Activated effector memory CD4-positive, alpha-beta T cell treated with anti-CD3 and anti-CD28 coated beads, Interleukin-2, amount 50 U/mL, for 16 hours (primary cell): ENCODE measurements around the gene GZMA.
A peak's percentile ranks its signal among the peaks of the same experiment; 100 is the strongest.
"Not testable (repeated sequence)": the region's sequence is repeated elsewhere in the genome, so short reads cannot be mapped to it uniquely, and the experiment has no call there.

Experiments used
- DNase-seq: peaks from one replicate; pipeline ENCODE4 v3.0.0-alpha.2; 2020

The GZMA gene

DNA sequence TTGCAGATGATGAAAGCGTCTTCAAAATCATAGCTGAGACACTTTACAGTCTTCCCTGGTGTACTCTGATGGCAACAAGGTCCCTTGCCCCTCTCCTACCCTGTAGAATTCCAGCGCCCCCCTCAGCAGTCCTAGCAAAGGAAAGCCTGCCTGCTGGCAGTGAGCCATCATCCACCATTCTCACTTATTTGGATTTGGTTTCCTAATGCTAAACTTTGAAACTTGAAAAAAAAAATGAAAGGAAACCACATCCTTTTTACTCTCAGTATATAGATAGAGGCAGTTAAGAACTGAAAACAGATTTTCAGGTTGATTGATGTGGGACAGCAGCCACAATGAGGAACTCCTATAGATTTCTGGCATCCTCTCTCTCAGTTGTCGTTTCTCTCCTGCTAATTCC is at the start of gene GZMA:
Gene GZMA (plus strand): TSS at position 299 of the 400 bp plus-strand sequence. CDS start 37 bp downstream, at position 336.
- peak; percentile 71 for DNase-seq

DNA sequence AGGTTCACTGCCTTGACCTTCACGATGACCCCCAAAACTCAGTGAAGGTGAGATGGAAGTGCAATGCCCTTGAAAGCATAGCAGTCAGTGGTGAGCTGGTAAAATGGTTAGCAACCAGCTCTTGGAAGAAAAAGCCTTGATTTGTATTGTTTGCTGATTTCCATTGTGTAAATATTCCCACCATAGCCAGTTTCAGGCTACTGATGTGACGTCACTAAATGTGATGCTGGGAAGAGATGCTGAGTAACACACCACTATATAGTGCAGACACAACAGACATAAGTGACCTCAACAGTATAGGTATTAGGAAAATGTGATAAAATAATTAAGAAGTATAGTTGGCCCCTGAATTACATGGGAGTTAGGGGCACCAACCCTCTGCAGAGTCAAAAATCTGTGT is 47.3 kb upstream of the GZMA start:
- no peak for DNase-seq

DNA sequence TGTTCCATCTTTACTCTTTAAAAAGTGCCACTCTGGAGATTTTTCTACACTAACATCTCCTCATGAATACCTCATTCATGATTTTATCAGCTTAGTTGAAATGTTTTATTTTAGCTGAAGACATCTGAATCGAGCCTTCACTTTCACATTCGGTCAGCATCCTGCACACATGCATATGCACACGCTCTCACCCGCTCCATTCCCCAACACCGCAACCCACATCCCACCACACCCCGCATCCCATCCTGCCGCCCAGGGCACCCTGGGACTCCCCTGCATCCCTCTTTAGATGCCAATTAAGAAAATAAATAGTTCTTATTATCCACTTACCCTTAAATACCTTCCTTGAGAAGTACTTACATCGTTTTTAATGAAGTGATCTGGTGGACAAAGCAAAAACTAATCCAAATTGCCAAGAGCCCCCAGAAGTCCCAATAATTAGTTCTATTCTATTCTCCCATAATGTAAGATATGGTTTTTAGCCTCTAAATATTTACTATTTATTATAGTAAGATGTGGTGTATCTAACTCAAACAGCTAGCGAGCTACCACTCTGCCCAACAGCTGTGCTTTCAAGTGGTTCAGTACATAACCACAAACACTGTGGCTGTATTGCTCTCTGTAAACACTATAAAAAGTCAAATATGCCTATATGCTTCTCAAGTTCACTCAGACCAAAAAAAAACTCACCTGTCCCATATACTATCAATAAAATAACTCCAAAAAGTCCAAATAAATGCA is 40.2 kb upstream of the GZMA start:
- DNase-seq = peak; percentile 77

DNA sequence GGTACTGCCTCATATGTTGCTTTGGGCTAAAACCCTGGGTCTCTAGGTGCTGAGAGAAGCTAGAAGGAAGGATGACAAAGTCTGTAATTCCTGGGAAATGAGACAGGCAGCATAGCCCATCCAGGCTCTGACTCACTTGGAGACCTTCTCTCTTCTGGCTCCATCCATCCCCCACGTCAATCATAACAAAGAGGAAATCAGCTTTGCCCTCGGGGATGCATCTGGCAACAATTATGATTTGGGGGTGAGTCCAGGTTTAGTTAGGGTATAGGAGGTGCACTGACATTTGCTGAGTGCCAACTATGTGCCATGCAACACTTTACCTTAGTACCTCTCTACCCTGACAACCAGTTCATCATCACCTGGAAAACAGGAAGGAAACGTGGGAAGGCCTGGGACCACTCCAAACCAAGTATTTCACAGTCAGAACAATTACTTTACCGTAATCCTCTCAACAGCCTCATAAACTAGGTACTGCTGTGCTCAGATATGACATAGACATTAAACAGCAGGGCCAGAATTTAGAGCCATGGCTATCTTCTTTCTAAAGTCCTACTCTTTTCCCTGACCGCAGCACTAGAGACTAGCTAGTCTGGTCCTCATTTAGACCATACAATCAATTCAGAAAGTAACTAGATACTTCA is 39.1 kb upstream of the GZMA start:
- no peak for DNase-seq

DNA sequence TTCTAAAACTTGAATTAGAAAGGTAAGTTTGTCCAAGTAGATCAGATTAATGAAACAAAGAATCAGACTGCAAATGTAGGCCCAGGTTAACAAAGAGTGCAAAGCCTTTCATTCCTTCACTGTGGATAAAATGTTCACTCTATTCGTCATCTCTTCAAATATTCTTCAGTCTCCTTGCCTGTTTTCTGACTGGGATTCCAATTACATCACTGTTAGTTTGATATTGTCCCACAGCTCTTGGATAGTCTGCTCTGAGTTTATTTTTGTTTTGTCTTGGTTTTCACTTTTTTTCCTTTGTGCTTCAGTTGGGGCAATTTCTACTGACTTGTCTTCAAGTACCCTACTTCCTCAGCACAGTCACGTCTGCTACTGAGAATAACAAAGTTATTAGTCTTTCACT is 38.5 kb upstream of the GZMA start:
- no peak for DNase-seq

DNA sequence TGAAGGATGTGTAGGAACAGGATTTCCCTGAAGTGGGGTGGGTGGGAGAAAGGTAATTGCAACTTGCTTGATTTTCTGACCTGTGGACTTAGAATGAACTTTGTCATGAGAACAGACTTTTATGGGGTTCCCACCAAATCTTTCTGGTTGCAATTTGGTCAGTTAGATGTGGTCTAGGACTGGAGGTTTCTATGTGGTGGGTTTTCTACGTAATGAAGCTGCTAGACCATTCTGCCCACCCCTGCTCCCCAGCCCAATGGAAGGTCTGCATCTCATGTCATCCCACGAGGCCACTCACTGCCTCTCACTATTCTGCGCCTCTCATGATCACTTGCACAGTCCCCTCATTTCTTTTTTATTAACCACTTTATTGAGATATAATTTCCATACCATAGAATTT is 37.9 kb upstream of the GZMA start:
- DNase-seq = no peak

DNA sequence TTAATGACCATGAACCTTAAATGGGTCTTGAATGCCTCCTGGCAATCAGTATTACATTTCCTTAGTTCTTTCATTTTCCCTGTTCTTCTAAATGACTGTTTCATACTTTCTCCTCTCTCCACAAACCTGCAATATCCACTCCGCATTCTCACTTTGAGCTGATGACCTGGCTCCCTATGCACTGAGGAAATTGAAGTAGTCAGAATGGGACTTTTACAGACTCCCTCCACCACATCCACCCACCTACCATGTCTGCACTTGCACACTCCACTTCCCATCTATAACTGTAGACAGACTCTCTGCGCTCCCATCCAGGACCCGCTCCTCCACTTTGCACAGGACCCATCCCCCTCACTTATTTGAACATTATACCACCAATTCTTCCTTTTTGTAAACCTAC is 36.2 kb upstream of the GZMA start:
- DNase-seq = no peak

DNA sequence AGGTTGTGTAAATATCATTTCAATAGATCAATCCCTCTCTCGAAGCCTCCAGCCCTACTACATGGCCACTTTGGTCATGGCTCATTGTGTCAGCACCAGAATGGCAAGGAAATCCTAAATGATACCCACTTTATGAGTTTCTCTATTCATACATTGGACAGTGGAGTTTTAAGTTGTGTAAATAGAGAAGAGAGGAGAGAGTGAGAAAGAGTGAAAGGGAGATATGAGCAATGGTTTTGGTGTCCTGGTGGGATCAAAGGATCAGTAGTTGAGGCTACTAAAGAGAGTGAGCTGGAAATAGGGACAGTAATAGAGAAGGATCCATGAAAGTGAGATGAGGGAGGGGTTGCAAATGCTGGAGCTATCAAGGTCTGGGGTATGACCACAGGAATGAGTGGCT is 31.5 kb upstream of the GZMA start:
- DNase-seq = no peak

DNA sequence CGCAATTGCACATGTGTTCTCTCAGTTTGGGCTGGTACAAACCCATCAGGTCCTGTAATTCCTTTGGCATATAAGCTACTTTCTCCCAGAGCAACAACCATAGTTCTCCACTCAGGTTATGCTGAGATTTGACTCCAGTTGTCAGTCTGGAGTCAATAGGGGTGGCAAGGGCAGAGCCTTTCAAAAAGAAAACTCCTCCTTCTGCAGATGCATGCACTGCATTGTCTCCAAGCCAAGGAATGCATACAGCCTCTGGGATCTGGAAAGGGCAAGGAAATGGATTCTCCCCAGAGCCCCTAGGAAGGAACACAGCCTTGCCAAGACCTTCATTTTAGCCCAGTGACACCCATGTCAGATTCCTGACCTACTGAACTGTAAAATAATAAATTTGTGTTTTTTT is 31.0 kb upstream of the GZMA start:
- DNase-seq = no peak

DNA sequence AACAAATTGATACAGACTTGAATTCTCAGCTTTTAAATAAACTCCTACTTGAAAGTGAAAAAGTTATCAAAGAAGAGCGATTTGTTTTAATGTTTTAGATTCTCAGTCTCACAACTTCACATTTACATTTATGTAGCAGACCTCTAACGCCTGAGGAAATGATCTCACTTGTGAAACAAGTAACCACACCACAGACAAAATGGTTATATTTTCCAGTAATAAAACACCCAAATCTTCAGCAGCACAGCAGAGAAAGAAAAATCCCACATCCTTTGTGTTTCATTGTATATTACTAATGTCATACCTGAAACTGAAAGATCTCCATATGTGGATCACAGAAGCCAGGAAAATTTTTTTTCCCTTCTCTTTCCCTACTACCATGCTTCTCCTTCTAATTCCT is 29.8 kb upstream of the GZMA start:
- no peak for DNase-seq

DNA sequence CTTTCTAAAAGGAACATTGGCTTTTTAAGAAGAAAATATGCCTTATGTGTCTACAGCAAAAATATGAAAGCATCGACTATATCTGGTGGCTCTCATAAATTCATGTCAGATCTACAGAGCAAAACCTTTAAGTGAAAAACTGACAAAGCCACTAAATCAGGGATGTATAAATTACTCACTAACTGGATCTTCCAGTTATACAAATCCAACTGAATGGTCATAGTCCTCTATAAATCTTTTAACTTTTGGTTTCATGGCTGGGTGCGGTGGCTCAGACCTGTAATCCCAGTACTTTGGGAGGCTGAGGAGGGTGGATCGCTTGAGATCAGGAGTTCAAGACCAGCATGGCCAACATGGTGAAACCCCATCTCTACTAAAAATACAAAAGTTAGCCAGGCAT is 29.2 kb upstream of the GZMA start:
- DNase-seq = no peak

DNA sequence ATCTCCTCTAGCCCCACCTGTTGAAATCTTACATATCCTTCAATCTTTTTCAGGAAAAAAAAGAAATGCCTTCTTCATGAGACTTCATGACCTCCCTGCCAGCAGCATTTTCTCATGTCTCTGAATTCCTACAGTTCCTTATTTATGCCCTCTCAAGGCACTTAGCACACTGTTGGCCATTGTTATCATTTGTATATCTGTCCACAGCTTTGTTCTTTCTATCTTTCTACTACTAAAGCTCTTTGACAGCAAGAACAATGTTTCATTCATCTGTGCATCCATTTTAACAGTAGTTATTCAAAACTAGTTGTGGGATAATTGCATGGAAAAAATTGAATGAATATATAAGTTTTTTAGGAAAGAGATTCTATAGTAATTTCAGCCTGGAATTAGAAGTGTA is 20.9 kb upstream of the GZMA start:
- DNase-seq = no peak

DNA sequence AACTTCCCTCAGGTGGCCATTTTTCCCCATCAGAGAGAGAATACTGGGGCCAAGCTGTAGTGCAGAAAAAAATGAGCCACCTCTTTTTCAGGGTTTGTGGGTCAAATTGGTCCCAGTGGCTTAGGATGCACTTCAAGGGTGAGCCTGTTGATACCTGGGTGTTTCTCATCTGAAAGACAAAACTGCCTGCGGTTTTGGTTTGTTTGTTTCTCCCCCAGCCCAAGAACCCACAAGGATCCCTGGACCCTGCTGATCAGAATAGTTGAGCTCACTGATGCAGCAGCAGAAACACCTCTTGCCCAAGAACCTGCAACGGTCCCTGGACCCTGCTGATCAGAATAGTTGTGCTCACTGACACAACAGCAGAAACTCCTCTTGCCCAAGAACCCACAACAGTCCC is 13.1 kb upstream of the GZMA start:
- not testable (repeated sequence) for DNase-seq

DNA sequence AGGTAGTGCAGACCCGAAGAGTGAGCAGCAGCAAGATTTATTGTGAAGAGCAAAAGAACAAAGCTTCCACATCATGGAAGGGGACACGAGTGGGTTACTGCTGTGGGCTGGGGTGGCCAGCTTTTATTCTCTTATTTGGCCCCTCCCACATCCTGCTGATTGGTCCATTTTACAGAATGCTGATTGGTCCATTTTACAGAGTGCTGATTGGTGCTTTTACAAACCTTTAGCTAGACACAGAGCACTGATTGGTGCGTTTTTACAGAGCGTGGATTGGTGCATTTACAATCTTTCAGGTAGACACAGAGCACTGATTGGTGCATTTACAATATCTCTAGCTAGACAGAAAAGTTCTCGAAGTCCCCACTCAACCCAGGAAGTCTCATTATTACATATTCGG is 11.4 kb upstream of the GZMA start:
- DNase-seq = not testable (repeated sequence)

DNA sequence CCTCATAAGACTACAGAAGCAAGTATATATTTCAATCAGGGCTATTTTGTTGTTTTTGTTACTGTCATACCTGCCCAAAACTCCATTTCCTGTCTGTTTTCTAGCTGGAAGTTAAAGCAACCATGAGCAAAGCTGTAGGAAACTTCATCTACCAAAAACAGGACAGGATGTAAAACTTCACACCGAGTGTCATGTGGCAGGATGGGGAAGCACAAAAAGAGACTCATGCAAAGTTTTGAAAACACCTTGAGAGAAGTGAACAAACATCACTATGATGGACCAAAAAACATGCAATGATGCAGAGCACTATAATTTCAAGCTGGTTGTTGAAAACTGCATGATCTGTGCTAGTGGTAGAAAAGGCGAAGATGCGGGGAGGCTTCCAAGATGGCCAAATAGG is 6.3 kb upstream of the GZMA start:
- DNase-seq = no peak

DNA sequence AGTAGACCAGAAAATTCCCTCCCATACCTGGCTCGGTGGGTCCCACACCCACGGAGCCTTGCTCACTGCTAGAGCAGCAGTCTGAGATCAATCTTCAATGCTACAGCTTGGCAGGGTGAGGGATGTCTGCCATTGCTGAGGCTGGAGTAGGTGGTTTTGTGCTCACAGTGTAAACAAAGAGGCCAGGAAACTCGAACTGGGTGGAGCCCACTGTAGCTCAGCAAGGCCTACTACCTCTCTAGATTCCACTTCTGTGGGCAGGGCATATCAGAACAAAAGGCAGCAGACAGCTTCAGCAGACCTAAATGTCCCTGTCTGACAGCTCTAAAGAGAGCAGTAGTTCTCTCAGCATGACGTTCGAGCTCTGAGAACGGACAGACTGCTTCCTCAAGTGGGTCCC is 5.6 kb upstream of the GZMA start:
- peak; percentile 66 for DNase-seq

DNA sequence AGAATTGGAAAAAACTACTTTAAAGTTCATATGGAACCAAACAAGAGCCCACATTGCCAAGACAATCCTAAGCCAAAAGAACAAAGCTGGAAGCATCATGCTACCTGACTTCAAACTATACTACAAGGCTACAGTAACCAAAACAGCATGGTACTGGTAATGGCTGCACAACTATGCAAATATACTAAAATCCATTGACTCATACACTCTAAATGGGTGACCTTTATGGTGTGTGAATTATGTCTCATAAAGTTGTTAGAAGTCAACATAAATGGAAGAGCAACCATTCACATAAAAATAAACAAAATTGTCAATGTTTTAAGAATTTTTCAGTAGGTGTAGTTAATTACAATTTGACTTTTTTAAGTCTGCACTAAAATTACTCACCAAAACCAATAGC is 1.3 kb upstream of the GZMA start:
- DNase-seq = not testable (repeated sequence)

DNA sequence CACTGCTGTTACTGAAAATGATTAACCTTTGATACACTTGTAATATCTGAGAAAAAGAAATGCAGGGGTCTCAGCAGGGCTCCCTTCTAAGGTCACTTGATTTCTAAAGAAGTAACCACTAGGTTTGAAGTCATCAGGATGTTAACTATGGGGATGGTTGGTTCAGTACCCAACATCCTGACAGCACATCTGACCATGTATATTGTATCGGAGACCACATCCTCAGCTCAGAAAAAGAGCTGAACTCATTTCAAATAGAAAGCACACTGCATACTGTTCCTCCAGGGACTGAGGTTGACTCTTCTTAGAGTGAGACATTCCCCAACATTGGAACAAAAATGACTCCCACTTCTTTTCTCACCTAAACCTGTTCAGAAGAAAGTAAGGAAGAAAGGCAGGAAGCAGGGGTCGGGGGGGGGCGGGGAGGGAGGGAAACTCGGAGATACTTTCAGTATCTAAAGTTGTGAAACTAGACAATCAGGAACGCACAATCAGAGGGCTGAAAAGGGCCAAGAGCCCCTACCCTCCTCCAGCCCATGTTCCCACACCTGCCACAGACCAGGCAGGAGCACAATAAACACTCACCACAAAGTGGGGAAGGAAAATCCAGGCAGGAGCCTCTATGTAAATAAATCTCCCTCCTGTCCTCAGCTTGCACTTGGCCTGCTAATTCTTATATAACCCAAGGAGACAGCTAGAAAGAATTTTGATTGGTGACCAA is 730 bp upstream of the GZMA start:
- DNase-seq = no peak

DNA sequence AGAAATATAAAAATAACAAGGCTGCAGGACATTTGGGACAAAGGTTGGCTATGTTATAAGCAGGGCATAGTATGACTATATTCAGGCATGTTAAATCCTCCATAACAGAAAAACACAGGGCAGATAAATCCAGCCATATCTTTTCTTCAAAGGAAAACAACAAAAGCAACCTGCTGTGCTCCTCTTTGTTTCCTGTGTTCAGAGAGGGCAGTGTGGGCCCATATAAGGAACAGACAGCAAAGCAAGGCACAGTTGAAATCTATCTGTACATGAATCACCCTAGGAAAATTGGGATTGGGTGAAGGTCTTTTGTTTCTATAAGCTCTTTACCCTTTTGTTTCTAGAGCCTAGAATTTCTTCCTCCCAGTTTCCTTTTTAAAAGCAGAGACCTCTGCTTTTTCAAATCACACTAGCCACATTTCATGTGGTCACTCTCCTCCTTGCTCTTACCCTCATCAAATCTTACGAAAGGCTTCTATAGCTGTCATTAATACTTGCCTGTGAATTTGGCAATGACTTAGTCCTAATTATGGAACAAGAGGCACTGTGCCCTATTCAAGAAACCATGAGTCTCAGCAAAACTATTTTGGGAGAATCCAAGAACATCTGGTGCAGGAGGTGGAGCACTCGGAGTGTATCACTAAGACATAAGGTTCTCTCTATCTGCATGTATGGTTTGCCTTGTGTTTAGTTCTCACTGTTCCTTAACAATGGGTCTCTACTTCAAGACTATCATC is 1.8 kb downstream of the GZMA start:
- no peak for DNase-seq

DNA sequence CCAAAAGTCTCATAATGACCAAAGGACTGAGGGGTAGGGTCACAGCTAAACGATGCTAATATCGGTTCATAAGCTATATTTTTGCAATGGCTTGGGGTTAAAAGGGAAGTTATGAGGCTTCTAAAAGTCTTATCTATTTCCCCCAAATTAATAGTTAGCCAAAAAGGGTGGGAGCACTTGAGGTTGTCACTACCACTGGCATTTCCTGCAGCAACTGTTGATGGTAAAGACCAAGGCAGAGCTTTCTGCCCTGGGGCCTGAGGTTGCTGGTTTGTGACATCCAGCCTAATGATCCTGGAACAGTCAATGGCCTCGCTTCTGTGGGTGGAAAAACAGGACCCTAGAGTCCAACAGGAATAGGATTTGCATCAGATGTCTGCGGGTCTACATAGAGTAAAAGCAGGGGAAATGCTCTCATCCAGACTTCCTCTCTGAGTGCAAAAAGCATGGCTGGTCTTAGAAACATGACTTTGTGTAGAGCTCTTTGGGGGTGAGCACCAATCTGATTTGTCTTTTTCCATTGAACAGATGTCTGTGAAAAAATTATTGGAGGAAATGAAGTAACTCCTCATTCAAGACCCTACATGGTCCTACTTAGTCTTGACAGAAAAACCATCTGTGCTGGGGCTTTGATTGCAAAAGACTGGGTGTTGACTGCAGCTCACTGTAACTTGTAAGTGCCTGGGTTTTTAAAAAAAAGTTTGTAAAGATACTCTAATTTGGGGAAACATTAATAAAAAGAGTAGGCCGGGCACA is 2.7 kb downstream of the GZMA start:
- no peak for DNase-seq

DNA sequence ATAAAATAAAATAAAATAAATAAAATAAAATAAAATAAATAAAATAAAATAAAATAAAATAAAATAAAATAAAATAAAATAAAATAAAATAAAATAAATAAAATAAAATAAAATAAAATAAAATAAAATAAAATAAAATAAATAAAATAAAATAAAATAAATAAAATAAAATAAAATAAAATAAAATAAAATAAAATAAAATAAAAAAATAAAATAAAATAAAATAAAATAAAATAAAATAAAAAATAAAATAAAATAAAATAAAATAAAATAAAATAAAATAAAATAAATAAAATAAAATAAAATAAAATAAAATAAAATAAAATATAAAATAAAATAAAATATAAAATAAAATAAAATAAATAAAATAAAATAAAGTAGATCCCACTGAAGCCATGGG is 3.5 kb downstream of the GZMA start:
- DNase-seq = not testable (repeated sequence)

DNA sequence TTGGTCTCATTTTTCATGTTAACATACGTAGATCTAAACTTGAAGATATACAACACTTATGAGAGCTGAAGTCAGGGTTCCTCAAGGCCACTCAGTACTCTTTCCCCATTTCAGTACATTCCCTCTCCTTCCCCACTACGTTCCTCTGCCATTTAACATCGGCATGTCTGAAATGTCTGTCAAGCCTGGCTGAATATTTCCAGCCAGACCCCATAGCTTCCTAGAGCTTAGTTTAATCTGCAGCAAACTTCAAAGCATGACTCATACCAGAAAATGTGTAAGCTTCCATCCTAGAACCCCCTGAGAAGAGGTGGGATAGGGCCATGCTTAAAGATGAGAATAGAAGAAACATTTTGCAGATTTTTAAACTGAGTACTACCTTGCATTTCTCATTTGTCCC is 6.2 kb downstream of the GZMA start:
- DNase-seq = no peak

DNA sequence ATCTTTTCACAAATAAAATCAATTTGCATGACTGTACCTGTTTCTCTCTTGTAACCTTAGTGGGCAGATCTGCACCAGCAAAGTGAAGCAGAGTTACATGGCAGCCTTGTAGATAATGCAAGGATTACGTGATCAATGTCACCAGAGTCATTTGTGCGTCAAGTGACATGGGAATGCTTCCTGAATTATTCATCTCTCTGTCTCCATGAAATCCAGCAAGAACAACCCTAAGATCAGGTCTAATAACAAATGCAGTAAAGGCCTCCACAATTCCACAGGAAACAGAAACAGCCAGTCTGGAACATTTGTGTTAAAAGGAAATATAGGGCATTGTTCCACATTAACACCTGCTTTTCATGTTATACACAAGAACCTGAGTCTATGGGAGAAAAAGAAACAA is 7.8 kb downstream of the GZMA start:
- DNase-seq = no peak
